IgD-negative memory B cell (primary cell): ENCODE results near the gene TMEM14A. TPM values are rescaled to one million over a fixed set of nuclear protein-coding genes. Genes with fewer than 3 reads are reported as not detected.
"Not testable (repeated sequence)": the region's sequence is repeated elsewhere in the genome, so short reads cannot be mapped to it uniquely, and the experiment has no call there.

Experiments used
- H3K27ac Mint-ChIP-seq, 3 donors: one replicate each; pipeline ENCODE4 v1.8.0; 2020 to 2022; ENCODE audit warnings: mild to moderate bottlenecking in 3 of 3, mixed read lengths in 3 of 3, moderate library complexity in 1 of 3
- H3K27me3 Mint-ChIP-seq: one replicate; pipeline ENCODE4 v1.8.0; 2021; ENCODE audit warnings: mixed read lengths
- H3K36me3 Mint-ChIP-seq: one replicate; pipeline ENCODE4 v1.8.0; 2020; ENCODE audit warnings: mild to moderate bottlenecking, mixed read lengths
- H3K4me1 Mint-ChIP-seq, 3 donors: one replicate each; pipeline ENCODE4 v1.8.0; 2020 to 2022; ENCODE audit warnings: mixed read lengths in 3 of 3, mild to moderate bottlenecking in 1 of 3
- H3K4me3 Mint-ChIP-seq, 4 donors: one replicate each; pipeline ENCODE4 v1.8.0; 2020 to 2022; ENCODE audit warnings: mild to moderate bottlenecking in 4 of 4, mixed read lengths in 4 of 4, moderate library complexity in 3 of 4
- H3K9me3 Mint-ChIP-seq, 3 donors: one replicate each; pipeline ENCODE4 v1.8.0; 2020 to 2021; ENCODE audit warnings: mixed read lengths in 3 of 3, mild to moderate bottlenecking in 1 of 3
- polyA plus RNA-seq: library from polyadenylated mRNA; unstranded; fragments of 300-500 nt; fragmentation: Illumina TruSeq; gene quantifications from one replicate; pipeline ENCODE4 v1.2.3, GENCODE V29; 2021

The TMEM14A gene
- polyA plus RNA-seq, 1 donor from 2014 or later: 34.6 TPM

DNA sequence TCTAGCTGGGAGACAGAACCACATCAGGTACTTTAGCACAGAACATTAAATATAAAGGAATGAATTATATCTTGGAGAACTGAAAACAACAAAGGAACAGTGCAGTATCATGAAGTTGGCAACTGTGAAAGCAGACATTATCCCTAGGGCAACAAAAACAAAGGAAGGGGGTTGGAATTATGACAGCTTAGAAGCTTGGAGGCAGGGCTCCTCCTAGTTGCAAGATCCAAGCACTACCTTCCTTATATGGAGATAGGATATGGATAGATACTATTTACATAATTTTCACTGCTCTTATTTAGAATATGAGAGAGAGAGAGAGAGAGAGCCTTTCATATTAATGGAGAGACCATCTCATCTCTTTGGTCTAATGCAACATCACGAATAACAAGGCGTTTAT, 27.0 kb downstream of the TMEM14A start:
- Mint-ChIP-seq H3K4me3 (no peak overlapping the region), H3K27me3 (peaks cover 6% of the 10 kb centered on the region), H3K36me3 (peaks cover 3% of the 10 kb centered on the region), H3K9me3 (peaks cover 0 to 2% (median 2%) of the 10 kb centered on the region in 3 donors), H3K27ac (no peak overlapping the region), H3K4me1 (no peaks in the 10 kb centered on the region)

DNA sequence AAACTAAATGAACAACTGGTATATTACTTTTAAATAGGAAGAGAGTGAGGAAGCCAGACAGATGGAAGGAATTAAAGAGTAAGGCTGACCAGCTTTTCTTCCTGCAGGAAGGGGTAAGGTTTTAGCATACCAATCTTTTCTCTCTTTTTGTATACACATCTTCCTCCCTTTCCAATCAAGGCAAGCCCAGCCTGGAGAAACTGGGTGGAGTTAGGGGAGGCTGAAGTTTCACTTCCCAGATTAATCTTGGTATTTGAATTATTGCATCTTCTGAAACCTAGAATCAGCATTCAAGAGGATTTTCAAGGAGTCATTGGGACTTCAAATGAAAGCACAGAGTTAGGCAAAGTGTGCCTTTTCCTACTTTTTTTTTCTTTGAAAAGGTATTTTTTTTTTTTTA, 33.1 kb downstream of the TMEM14A start:
- Mint-ChIP-seq H3K9me3 (peaks cover 0 to 4% (median 0%) of the 10 kb centered on the region in 3 donors), H3K4me1 (no peaks in the 10 kb centered on the region), H3K4me3 (no peak overlapping the region), H3K36me3 (peaks cover 4% of the 10 kb centered on the region), H3K27me3 (peaks cover 3% of the 10 kb centered on the region), H3K27ac (no peak overlapping the region)

DNA sequence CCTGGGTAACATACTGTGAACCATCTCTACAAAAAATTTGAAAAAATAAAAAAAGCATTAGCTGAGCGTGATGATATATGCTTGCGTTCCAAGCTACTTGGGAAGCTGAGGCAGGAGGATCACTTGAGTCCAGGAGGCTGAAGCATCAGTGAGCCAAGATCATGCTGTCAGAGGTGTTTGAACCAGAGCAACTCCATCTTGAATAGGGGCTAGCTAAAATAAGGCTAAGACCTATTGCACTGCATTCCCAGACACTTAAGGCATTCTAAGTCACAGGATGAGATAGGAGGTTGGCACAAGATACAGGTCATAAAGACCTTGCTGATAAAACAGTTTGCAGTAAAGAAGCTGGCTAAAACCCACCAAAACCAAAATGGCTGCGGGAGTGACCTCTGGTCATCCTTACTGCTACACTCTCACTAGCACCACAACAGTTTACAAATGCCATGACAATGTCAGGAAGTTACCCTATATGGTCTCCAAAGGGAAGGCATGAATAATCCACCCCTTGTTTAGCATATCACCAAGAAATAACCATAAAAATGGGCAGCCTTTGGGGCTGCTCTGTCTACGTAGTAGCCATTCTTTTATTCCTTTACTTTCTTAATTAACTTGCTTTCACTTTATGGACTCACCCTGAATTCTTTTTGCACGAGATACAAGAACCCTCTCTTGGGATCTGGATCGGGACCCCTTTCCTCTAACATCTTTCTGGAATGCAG, 34.0 kb downstream of the TMEM14A start:
- H3K9me3 Mint-ChIP-seq, H3K4me1 Mint-ChIP-seq, H3K36me3 Mint-ChIP-seq, H3K27ac Mint-ChIP-seq, H3K4me3 Mint-ChIP-seq, H3K27me3 Mint-ChIP-seq: not testable (repeated sequence)

DNA sequence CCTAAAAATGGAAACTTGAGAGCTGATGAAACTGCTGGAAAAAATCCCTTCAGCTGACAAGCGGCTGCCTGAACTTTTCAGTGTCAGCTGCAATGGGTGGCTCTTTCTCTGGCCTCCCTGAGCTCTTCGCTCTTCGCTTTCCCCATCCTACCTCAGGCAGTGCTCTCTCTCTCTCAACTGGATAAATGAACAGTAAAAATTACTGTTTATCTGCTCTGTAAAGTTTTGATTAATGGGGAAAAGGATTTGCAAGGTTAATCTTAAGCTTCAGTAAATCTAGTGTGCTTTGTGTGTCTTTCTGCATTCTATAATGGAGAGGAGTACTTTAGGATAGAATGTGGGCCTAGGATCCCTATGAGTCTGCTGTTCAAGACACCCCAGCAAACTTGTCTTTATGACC, 35.1 kb downstream of the TMEM14A start:
- no peaks in the 10 kb centered on the region for H3K4me1 Mint-ChIP-seq
- no peak overlapping the region for H3K4me3 Mint-ChIP-seq
- H3K36me3 Mint-ChIP-seq: peaks cover 4% of the 10 kb centered on the region
- peaks cover 2% of the 10 kb centered on the region for H3K27me3 Mint-ChIP-seq
- H3K27ac Mint-ChIP-seq: no peak overlapping the region
- H3K9me3 Mint-ChIP-seq: peaks cover 0 to 4% (median 0%) of the 10 kb centered on the region in 3 donors

DNA sequence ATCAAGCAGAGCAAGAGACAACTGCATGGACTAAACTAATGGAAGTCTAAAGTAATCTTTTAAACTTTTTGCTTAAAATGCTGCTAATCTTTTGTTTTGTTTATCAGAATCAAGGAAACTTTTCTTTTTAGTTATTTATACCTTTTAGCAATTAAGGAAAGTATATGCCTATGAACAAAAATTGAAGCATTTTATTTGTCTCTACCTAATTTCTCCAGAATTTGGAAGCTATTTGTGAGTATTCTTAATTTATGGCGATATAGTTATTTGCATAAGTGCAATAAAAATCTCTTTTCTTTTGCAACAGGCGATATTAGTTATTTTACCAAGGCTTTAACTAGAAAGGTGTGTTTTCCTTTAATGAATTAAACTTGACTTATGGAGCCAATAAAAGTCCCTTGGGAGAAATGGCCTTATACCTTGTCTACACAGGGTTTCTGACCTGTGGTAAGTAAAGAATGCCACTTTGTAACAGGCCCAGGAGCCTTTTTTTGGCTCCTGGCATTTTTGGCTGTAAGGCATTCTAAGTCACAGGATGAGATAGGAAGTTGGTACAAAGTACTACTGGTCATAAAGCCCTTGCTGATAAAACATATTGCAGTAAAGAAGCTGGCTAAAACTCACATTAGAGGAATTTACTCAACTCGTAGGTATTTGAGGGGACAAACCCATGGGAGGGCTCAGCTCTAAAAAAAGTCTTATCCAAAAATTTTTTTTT, 37.2 kb downstream of the TMEM14A start:
- Mint-ChIP-seq H3K27ac (no peak overlapping the region), H3K9me3 (peaks cover 0 to 4% (median 0%) of the 10 kb centered on the region in 3 donors), H3K27me3 (peaks cover 2% of the 10 kb centered on the region), H3K36me3 (peaks cover 5% of the 10 kb centered on the region), H3K4me1 (no peaks in the 10 kb centered on the region), H3K4me3 (no peak overlapping the region)

DNA sequence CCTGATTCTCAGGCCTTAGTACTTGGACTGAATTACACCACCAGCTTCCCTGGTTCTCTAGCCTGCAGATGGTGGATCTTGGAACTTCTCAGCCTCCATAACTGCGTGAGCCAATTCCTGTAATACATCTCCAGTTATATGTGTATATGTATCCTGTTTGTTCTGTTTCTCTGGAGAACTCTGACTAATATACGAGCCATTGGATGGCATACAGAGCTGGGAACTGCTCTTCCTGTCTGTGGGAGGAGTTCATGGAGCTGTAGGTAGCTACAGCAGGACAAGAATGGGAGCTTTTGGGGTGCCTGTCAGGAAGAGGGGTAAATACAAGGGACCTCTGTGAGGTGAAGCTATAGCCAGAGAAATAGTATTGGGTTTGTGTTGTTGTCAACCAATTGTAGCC, 41.2 kb downstream of the TMEM14A start:
- no peak overlapping the region for H3K27ac Mint-ChIP-seq
- peaks cover 9% of the 10 kb centered on the region for H3K27me3 Mint-ChIP-seq
- no peaks in the 10 kb centered on the region for H3K9me3 Mint-ChIP-seq
- H3K4me3 Mint-ChIP-seq: no peak overlapping the region
- H3K36me3 Mint-ChIP-seq: peaks cover 2% of the 10 kb centered on the region
- no peaks in the 10 kb centered on the region for H3K4me1 Mint-ChIP-seq

DNA sequence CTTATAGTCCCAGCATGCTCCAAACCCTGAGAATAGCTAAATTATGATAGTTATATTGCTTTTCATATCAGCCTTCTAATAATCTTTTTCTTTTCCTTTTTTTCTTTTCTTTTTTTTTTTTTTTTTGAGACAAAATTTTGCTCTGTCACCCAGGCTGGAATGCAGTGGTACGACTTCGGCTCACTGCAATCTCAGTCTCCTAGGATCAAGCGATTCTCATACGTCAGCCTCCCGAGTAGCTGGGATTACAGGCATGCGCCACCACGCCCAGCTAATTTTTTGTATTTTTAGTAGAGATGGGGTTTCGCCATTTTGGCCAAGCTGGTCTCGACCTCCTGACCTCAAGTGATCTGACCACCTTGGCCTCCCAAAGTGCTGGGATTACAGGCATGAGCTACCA, 43.8 kb downstream of the TMEM14A start:
- H3K27me3 Mint-ChIP-seq, H3K27ac Mint-ChIP-seq, H3K36me3 Mint-ChIP-seq, H3K9me3 Mint-ChIP-seq, H3K4me1 Mint-ChIP-seq, H3K4me3 Mint-ChIP-seq: not testable (repeated sequence)

DNA sequence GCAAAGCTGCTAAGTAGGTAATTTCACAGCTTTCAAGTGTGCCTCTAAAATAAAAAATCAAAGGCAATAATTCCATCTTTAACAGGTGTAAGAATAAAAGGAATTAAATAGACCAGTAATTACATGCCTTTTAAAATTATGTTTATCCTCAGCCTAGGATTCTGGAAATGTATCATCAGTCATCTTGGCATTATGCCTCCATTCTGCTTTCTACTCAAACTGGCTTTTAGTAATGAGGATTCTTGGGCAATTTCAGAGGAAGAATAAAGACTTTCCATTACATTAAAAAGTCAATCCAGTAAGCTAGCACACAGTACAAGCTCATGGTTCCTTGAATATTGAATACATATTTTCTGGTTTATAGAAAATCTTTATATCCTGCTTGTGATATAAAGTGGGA, 47.6 kb downstream of the TMEM14A start:
- peaks cover 7% of the 10 kb centered on the region for H3K27me3 Mint-ChIP-seq
- no peak overlapping the region for H3K4me3 Mint-ChIP-seq
- H3K9me3 Mint-ChIP-seq: no peaks in the 10 kb centered on the region
- H3K27ac Mint-ChIP-seq: no peak overlapping the region
- no peaks in the 10 kb centered on the region for H3K36me3 Mint-ChIP-seq
- H3K4me1 Mint-ChIP-seq: no peaks in the 10 kb centered on the region

DNA sequence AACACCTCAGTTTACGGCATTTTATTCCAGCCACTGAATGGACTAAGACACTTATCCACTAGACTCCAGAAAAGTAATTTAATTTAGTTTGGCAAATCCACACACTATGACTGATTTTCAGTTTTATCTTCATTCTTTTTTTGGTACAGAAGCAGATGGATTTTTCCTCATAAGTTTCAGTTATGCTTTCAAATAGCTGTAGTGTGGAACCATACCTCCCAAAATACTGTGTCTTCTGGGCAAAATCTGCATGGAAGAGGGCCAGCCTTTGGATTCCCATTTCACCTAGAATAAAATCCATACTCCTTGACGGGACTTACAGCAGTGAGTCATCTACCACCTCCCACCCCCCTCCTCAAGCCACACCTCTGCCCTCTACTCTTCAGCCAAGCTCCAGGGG, 49.4 kb downstream of the TMEM14A start:
- H3K9me3 Mint-ChIP-seq: no peaks in the 10 kb centered on the region
- no peaks in the 10 kb centered on the region for H3K36me3 Mint-ChIP-seq
- H3K4me1 Mint-ChIP-seq: peaks cover 0 to 9% (median 8%) of the 10 kb centered on the region in 3 donors
- peaks cover 7% of the 10 kb centered on the region for H3K27me3 Mint-ChIP-seq
- no peak overlapping the region for H3K27ac Mint-ChIP-seq
- H3K4me3 Mint-ChIP-seq: no peak overlapping the region

DNA sequence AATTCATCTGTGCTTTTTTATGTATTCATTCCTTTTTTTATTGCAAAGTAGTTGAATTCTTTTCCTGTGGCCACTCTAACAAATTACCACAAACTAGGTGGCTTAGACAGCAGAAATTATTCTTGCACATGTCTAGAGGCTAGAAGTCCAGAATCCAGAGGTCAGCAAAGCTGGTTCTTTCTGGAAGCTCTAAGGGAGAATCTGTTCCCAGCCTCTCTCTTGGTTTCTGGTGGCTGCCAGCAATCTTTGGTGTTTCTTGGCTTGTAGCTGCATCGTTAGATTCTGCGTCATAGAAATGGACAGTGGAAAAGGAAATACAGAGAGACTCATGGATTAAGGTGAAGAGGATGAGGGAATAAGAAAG, 53.1 kb downstream of the TMEM14A start:
- Mint-ChIP-seq H3K9me3 (no peaks in the 10 kb centered on the region), H3K4me1 (peaks cover 0 to 13% (median 9%) of the 10 kb centered on the region in 3 donors), H3K27me3 (peaks cover 5% of the 10 kb centered on the region), H3K36me3 (no peaks in the 10 kb centered on the region), H3K27ac (no peak overlapping the region), H3K4me3 (no peak overlapping the region)

DNA sequence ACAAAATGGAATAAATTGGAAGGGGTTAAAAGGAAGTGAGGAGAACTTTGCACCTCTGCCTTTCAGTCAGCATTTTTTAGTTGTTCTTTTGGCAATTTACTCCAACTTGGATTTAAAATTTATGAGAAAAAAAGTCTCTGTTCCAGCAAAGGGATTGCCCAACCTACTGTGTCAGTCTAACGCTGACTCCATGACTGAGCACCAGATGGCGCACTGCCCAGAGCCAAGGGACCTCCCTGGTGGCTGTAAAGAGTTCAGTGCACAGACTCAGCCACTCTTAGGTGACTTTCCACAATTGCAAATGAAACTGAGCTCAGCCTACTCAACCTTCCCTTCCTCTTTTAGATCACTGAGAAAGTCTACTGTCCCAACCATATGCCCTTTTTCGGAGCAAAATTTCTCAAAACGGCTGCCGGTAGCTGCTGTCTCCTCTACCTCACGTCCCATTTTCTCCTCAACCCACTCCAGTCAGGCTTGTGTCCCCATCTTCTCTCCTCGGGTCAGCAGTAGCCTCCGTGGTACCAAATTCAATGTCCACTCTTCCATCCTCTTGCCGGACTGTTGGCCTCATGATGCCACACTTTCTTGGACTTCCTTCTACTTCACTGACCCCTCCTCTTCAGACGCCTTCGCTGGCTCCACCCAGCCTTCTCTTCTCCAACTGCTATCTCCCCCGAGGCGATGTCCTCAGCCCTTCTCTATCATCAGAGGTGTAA, 53.7 kb downstream of the TMEM14A start:
- H3K36me3 Mint-ChIP-seq: no peaks in the 10 kb centered on the region
- no peak overlapping the region for H3K27ac Mint-ChIP-seq
- H3K27me3 Mint-ChIP-seq: peaks cover 5% of the 10 kb centered on the region
- H3K9me3 Mint-ChIP-seq: no peaks in the 10 kb centered on the region
- peak overlapping the region in 2 of 4 donors; percentile 25 to 78 for H3K4me3 Mint-ChIP-seq
- peaks cover 0 to 13% (median 9%) of the 10 kb centered on the region in 3 donors for H3K4me1 Mint-ChIP-seq

DNA sequence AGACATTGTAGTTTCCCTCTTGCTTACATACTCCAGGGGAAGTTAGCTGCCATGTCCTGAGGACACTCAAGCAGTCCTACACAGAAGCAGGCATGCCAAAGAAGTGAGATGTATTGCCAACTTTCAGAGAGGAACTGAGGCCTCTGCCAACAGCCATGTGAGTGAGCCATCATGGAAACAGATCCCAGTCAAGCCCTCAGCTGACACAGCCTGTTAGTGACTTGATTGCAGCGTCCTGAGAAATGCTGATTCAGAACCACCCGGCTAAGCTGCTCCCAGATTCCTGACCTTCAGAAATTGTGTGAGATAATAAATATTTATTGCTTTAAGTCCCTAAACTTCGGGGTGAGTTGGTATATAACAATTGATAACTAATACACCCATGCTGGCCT, 54.2 kb downstream of the TMEM14A start:
- Mint-ChIP-seq H3K27me3 (peaks cover 5% of the 10 kb centered on the region), H3K36me3 (no peaks in the 10 kb centered on the region), H3K27ac (no peak overlapping the region), H3K4me3 (peak overlapping the region in 1 of 4 donors; percentile 78), H3K9me3 (no peaks in the 10 kb centered on the region), H3K4me1 (peaks cover 0 to 13% (median 9%) of the 10 kb centered on the region in 3 donors)

DNA sequence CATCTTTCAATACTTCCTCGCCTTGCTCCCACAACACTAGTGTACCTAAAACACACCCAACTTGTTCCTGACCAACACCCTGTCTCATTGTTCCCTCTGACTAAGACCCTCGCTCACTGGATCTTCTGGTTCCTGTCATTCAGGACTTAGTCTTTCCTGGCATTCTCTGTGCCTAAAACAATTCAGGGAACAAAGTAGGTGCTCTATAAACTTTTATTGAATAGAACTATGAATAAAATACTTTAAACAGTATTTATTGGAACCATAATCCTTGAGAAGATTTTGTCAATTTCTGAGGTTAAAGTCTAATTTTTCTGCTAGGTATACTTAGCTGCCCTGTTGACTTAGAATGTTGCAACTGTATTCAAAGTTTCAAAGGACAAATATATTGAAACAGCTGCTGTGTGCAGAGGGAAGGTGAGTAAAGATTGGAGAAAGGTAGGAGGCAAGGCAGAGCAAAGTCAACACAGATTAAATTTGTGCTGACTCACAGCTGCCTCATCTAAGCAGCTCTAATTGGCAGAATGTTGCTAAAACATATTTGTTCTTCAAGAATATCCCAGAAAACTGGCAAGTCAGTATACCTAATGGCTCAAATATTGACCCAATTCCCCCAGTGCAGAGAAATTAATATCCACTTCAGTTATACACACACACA, 54.8 kb downstream of the TMEM14A start:
- peaks cover 5% of the 10 kb centered on the region for H3K27me3 Mint-ChIP-seq
- H3K4me1 Mint-ChIP-seq: peaks cover 0 to 13% (median 9%) of the 10 kb centered on the region in 3 donors
- no peak overlapping the region for H3K4me3 Mint-ChIP-seq
- H3K27ac Mint-ChIP-seq: no peak overlapping the region
- no peaks in the 10 kb centered on the region for H3K36me3 Mint-ChIP-seq
- H3K9me3 Mint-ChIP-seq: no peaks in the 10 kb centered on the region

DNA sequence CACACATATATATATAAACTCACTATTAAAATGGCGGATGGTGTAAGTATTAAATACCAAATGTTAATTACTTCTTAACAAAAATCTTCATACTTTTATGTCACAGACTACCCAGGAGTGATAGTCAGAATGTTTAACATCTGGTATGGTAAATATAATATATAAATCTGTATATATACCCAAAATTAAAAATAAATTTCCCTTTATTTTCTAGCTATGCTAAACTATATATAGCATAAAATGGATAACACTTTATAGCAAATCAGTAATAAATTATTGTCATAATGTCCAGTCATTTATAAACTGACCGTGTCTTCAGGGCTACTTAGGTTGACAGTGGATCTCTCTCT, 55.3 kb downstream of the TMEM14A start:
- Mint-ChIP-seq H3K4me3 (no peak overlapping the region), H3K27ac (no peak overlapping the region), H3K9me3 (no peaks in the 10 kb centered on the region), H3K4me1 (peaks cover 0 to 13% (median 9%) of the 10 kb centered on the region in 3 donors), H3K36me3 (no peaks in the 10 kb centered on the region), H3K27me3 (peaks cover 5% of the 10 kb centered on the region)
